HEK293 (cell line): Measurements from ENCODE around the gene S100A8.

ENCODE experiments used
- PRDM1 ChIP-seq: fragments of 450-650 bp; formaldehyde crosslinking; IDR thresholded peaks from 2 replicates; pipeline ENCODE4; 2016; ENCODE audit warnings: missing biosample characterization, missing genetic modification characterization
- REPIN1 ChIP-seq: fragments of 450-650 bp; formaldehyde crosslinking; IDR thresholded peaks from 2 replicates; pipeline ENCODE4 v1.5.1; 2017; ENCODE audit warnings: missing biosample characterization, missing genetic modification characterization, low read depth
- ZNF138 ChIP-seq: fragments of 450-650 bp; formaldehyde crosslinking; IDR thresholded peaks from 2 replicates; pipeline ENCODE4 v1.5.1; 2016; ENCODE audit warnings: missing biosample characterization, missing genetic modification characterization, borderline replicate concordance
- ZNF140 ChIP-seq: fragments of 450-650 bp; formaldehyde crosslinking; IDR thresholded peaks from 2 replicates; pipeline ENCODE4 v1.5.1; 2016; ENCODE audit warnings: missing biosample characterization, missing genetic modification characterization
- ZNF157 ChIP-seq: fragments of 450-650 bp; formaldehyde crosslinking; IDR thresholded peaks from 2 replicates; pipeline ENCODE4 v1.5.1; 2016; ENCODE audit warnings: missing biosample characterization, missing genetic modification characterization
- ZNF274 ChIP-seq, 2 experiments: fragments of 200-500 bp in 1 of 2; fragments of 450-650 bp in 1 of 2; sonication (Bioruptor generic) in 1 of 2; formaldehyde crosslinking in 1 of 2; IDR thresholded peaks; 2 replicates each; pipeline versions ENCODE4 v1.5.1 to v1.6.1; 2014 to 2016; ENCODE audit warnings: borderline replicate concordance in 1 of 2, inconsistent platforms in 1 of 2, low read length in 1 of 2, missing biosample characterization in 1 of 2, missing genetic modification characterization in 1 of 2
- ZNF311 ChIP-seq: fragments of 450-650 bp; formaldehyde crosslinking; IDR thresholded peaks from 2 replicates; pipeline ENCODE4 v1.5.1; 2017; ENCODE audit warnings: missing biosample characterization, missing genetic modification characterization, borderline replicate concordance
- ZNF530 ChIP-seq: fragments of 450-650 bp; formaldehyde crosslinking; IDR thresholded peaks from 2 replicates; pipeline ENCODE4 v1.5.1; 2016; ENCODE audit warnings: low read depth, missing biosample characterization, missing genetic modification characterization
- ZNF561 ChIP-seq: fragments of 450-650 bp; IDR thresholded peaks from 2 replicates; pipeline ENCODE4 v1.5.1; 2018; ENCODE audit warnings: missing biosample characterization, missing genetic modification characterization, borderline replicate concordance
- ZSCAN30 ChIP-seq: fragments of 450-650 bp; IDR thresholded peaks from 2 replicates; pipeline ENCODE4 v1.5.1; 2018; ENCODE audit warnings: missing biosample characterization, mild to moderate bottlenecking, missing genetic modification characterization, moderate library complexity
- TF ChIP-seq, protein P1 (sequence below): fragments of 450-650 bp; formaldehyde crosslinking; IDR thresholded peaks from 2 replicates; pipeline ENCODE4 v1.5.1; 2016; ENCODE audit warnings: missing biosample characterization, missing genetic modification characterization
- TF ChIP-seq, protein P2 (sequence below): fragments of 450-650 bp; formaldehyde crosslinking; IDR thresholded peaks from 2 replicates; pipeline ENCODE4 v1.5.1; 2016; ENCODE audit warnings: missing biosample characterization, missing genetic modification characterization
- TF ChIP-seq, protein P3 (sequence below): fragments of 450-650 bp; formaldehyde crosslinking; IDR thresholded peaks from 2 replicates; pipeline ENCODE4 v1.5.1; 2016; ENCODE audit warnings: missing biosample characterization, missing genetic modification characterization, borderline replicate concordance

DNA sequence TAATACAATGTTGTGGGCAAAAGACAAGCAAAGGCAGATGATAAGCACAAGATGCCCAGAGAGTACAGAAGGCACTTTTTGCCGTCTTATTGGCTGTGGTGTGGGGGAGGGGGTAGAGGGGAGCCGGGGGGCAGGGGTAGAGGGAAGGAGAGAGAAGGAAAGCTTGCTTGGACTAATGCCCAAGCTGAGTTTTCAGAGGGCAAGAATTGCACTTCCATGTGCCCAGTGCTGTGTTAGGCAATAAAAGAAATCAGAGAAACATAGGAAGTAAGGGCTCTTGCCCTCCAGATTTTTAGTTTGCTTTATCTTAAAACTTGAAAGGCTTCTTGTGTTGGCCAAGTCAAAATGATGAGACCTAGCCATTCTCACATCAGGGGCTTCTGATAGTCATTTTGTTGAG is 23.8 kb downstream of the S100A8 start:
- TF ChIP-seq, protein P1, sequence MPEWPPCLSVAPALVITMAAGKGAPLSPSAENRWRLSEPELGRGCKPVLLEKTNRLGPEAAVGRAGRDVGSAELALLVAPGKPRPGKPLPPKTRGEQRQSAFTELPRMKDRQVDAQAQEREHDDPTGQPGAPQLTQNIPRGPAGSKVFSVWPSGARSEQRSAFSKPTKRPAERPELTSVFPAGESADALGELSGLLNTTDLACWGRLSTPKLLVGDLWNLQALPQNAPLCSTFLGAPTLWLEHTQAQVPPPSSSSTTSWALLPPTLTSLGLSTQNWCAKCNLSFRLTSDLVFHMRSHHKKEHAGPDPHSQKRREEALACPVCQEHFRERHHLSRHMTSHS (tag by site-specific recombination), result no peak
- TF ChIP-seq, protein P2, sequence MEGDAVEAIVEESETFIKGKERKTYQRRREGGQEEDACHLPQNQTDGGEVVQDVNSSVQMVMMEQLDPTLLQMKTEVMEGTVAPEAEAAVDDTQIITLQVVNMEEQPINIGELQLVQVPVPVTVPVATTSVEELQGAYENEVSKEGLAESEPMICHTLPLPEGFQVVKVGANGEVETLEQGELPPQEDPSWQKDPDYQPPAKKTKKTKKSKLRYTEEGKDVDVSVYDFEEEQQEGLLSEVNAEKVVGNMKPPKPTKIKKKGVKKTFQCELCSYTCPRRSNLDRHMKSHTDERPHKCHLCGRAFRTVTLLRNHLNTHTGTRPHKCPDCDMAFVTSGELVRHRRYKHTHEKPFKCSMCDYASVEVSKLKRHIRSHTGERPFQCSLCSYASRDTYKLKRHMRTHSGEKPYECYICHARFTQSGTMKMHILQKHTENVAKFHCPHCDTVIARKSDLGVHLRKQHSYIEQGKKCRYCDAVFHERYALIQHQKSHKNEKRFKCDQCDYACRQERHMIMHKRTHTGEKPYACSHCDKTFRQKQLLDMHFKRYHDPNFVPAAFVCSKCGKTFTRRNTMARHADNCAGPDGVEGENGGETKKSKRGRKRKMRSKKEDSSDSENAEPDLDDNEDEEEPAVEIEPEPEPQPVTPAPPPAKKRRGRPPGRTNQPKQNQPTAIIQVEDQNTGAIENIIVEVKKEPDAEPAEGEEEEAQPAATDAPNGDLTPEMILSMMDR (tag by site-specific recombination), result no peak
- TF ChIP-seq ZSCAN30, result no peak
- TF ChIP-seq PRDM1 (tag by site-specific recombination), result no peak
- no peak for TF ChIP-seq ZNF311 (tag by site-specific recombination)
- no peak for TF ChIP-seq REPIN1
- no peak for TF ChIP-seq ZNF157 (tag by site-specific recombination)
- no peak for TF ChIP-seq ZNF561 (tag by site-specific recombination)
- no peak for TF ChIP-seq ZNF274 (IDR thresholded peaks at IDR 0.05; ENCODE audit: low read length)
- TF ChIP-seq ZNF274 (tag by site-specific recombination; IDR thresholded peaks at IDR 0.05; ENCODE audit: borderline replicate concordance), result no peak
- TF ChIP-seq ZNF530 (tag by site-specific recombination), result no peak
- TF ChIP-seq ZNF140 (tag by site-specific recombination), result no peak
- no peak for TF ChIP-seq ZNF138 (tag by site-specific recombination)
- TF ChIP-seq, protein P3, sequence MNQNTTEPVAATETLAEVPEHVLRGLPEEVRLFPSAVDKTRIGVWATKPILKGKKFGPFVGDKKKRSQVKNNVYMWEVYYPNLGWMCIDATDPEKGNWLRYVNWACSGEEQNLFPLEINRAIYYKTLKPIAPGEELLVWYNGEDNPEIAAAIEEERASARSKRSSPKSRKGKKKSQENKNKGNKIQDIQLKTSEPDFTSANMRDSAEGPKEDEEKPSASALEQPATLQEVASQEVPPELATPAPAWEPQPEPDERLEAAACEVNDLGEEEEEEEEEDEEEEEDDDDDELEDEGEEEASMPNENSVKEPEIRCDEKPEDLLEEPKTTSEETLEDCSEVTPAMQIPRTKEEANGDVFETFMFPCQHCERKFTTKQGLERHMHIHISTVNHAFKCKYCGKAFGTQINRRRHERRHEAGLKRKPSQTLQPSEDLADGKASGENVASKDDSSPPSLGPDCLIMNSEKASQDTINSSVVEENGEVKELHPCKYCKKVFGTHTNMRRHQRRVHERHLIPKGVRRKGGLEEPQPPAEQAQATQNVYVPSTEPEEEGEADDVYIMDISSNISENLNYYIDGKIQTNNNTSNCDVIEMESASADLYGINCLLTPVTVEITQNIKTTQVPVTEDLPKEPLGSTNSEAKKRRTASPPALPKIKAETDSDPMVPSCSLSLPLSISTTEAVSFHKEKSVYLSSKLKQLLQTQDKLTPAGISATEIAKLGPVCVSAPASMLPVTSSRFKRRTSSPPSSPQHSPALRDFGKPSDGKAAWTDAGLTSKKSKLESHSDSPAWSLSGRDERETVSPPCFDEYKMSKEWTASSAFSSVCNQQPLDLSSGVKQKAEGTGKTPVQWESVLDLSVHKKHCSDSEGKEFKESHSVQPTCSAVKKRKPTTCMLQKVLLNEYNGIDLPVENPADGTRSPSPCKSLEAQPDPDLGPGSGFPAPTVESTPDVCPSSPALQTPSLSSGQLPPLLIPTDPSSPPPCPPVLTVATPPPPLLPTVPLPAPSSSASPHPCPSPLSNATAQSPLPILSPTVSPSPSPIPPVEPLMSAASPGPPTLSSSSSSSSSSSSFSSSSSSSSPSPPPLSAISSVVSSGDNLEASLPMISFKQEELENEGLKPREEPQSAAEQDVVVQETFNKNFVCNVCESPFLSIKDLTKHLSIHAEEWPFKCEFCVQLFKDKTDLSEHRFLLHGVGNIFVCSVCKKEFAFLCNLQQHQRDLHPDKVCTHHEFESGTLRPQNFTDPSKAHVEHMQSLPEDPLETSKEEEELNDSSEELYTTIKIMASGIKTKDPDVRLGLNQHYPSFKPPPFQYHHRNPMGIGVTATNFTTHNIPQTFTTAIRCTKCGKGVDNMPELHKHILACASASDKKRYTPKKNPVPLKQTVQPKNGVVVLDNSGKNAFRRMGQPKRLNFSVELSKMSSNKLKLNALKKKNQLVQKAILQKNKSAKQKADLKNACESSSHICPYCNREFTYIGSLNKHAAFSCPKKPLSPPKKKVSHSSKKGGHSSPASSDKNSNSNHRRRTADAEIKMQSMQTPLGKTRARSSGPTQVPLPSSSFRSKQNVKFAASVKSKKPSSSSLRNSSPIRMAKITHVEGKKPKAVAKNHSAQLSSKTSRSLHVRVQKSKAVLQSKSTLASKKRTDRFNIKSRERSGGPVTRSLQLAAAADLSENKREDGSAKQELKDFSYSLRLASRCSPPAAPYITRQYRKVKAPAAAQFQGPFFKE (tag by site-specific recombination), result no peak
